LNCAP (cell line): ENCODE data around the gene SLFN5.

Experiments
- TF ChIP-seq, protein P1 (sequence below): fragments of 450-650 bp; IDR thresholded peaks from 2 replicates; pipeline ENCODE4 v1.5.1; 2017; ENCODE audit warnings: mild to moderate bottlenecking

Gene SLFN5

DNA sequence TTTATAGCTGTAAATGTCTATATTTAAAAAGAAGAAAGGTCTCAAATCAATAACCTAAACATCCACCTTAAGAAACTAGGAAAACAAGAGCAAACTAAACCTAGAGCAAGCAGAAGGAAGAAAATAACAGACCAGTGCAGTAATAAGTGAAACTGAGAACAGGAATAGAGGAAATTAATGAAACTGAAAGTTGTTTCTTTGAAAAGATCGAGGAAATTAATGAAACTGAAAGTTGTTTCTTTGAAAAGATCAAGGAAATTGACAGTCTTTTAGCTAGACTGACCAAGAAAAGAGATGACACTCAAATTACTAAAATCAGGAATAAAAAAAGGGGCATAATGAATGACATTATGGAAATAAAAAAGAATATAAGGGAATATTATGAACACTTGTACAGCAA, 46.4 kb downstream of the SLFN5 start:
- TF ChIP-seq, protein P1, sequence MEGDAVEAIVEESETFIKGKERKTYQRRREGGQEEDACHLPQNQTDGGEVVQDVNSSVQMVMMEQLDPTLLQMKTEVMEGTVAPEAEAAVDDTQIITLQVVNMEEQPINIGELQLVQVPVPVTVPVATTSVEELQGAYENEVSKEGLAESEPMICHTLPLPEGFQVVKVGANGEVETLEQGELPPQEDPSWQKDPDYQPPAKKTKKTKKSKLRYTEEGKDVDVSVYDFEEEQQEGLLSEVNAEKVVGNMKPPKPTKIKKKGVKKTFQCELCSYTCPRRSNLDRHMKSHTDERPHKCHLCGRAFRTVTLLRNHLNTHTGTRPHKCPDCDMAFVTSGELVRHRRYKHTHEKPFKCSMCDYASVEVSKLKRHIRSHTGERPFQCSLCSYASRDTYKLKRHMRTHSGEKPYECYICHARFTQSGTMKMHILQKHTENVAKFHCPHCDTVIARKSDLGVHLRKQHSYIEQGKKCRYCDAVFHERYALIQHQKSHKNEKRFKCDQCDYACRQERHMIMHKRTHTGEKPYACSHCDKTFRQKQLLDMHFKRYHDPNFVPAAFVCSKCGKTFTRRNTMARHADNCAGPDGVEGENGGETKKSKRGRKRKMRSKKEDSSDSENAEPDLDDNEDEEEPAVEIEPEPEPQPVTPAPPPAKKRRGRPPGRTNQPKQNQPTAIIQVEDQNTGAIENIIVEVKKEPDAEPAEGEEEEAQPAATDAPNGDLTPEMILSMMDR, result no peak

- TF ChIP-seq, protein P1, result no peak
Observed at GRCh38 chr17:35291802-35292201, 48.9 kb downstream of the SLFN5 start.

DNA sequence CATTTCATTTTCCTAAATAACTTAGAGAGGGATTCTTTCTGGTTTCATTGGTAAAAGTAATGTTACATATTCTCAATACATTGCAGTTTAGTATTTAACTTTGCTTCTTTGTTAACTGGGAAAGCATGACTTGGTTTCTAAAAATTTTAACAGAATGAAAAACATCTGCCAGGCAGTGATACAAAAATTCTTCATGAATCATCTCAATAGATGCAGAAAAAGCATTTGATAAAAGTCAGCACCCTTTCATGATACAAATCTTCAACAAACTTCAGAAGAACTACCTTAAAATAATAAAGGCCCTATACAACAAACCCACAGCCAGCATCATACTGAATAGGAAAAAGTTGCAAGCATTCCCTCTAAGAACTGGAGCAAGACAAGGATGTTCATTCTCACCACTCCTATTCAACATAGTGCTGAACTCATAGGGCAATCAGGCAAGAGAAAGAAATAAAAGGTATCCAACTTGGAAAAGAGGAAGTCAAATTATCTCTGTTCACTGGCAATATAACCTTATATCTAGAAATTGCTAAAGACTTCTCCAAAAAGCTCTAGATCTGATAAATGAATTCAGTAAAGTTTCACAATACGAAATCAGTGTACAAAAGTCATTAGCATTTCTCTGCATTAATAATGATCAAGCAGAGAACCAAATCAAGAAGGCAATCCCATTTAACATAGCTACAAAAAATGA, 50.4 kb downstream of the SLFN5 start:
- TF ChIP-seq, protein P1, result no peak

DNA sequence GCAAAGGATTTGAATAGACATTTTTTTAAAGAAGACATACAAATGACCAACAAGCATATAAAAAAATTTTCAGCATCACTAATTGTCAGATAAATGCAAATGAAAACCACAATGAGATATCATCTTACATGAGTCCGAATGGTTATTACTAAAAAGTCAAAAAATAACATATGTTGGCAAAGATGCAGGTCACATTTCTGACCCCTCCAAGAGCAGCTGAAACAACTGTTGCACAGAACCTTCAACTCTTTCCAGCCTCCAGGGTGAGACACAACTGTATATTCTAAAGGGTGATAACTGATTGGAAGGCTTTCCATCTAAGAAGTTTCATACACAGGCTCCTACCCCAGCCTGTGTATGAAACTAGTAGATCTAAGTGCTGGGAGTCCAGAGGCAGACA, 51.9 kb downstream of the SLFN5 start:
- TF ChIP-seq, protein P1, result no peak

DNA sequence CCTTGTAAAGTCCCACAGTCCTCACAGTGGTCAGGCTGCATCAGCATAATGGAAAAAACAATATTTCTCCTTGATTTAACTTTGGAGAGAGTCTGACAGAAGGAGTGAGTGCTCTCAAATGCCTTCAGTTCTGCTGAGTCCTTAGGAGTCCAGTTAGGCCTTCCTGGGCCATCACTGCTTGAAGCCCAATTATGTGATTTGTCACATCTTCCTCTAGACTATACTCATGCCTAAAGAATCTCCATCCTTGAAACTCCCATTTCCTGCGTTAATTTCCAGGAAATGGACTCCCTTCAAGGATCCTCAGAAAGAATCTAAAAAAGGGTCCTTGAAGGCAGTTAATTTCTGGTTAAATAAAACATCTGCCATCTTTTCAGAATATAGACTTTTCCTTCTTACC, 52.8 kb downstream of the SLFN5 start:
- TF ChIP-seq, protein P1, result no peak

GRCh38 chr17:35297666-35298065, 54.8 kb downstream of the SLFN5 start:
- TF ChIP-seq, protein P1, result no peak

GRCh38 chr17:35298639-35299038, 55.8 kb downstream of the SLFN5 start:
- TF ChIP-seq, protein P1, result no peak

- TF ChIP-seq, protein P1, result no peak
Observed at GRCh38 chr17:35299135-35299534, 56.3 kb downstream of the SLFN5 start.
